Lower leg skin (tissue), 4 donors: Measurements from ENCODE around the gene MYO10. TPM values are rescaled to one million over a fixed set of nuclear protein-coding genes. Genes with fewer than 3 reads are reported as not detected.

Experiments used
- DNase-seq, 2 donors: peaks; one replicate each; pipeline ENCODE4 v3.0.0-alpha.2; 2019; ENCODE audit warnings: low spot score in 2 of 2
- H3K4me3 ChIP-seq: fragments of 200-600 bp; sonication (generic); 2 replicates; pipeline ENCODE4 v1.5.1; 2017; ENCODE audit warnings: mild to moderate bottlenecking, low read depth; ENCODE audit not compliant: poor library complexity, severe bottlenecking
- CTCF ChIP-seq, 3 donors: fragments of 450-650 bp; IDR thresholded peaks; one replicate each; pipeline ENCODE4 v1.5.1; 2016; ENCODE audit warnings: antibody characterized with exemption in 3 of 3, mild to moderate bottlenecking in 3 of 3, moderate library complexity in 2 of 3
- POLR2A ChIP-seq, 2 donors: fragments of 450-650 bp; IDR thresholded peaks; one replicate each; pipeline ENCODE4 v1.6.1; 2016 to 2017; ENCODE audit warnings: antibody characterized with exemption in 2 of 2, mild to moderate bottlenecking in 1 of 2, moderate library complexity in 1 of 2
- WGBS, 2 donors: methylation state at CpG; one replicate each; pipeline ENCODE4 v1.1.5; 2018; 5-methylcytosine and 5-hydroxymethylcytosine counted together
- intact Hi-C: fragments of 100-400 bp; cut with DNase I; formaldehyde crosslinking; loops from one replicate; pipeline ENCODE4 v1.15.0; 2023; ENCODE audit warnings: low total_unique reads
- total RNA-seq, 4 donors: library from RNA; depleted of rRNA; stranded (reverse); fragments of >200 nt; gene quantifications; one replicate each; pipeline ENCODE4 v1.1.0, GENCODE V29; 2016

The MYO10 gene
- total RNA-seq, 4 donors from 2014 or later = 34.7 to 57.4 (median 47.3) TPM

GRCh38 chr5:16912080-16912479, 24.0 kb downstream of the MYO10 start:
- WGBS, 2 donors = 74 to 96% methylated on average over 6 of the region's 6 CpGs
- H3K4me3 ChIP-seq = no peak overlapping the region
- no peak for DNase-seq
- intact Hi-C loops = no loop called here
- TF ChIP-seq POLR2A (IDR thresholded peaks at IDR 0.05) (no peak), CTCF (IDR thresholded peaks at IDR 0.05) (no peak)

GRCh38 chr5:16909464-16909863, 26.6 kb downstream of the MYO10 start:
- 77 to 81% methylated on average over 7 of the region's 7 CpGs for WGBS, 2 donors
- no peak overlapping the region for H3K4me3 ChIP-seq
- no peak for TF ChIP-seq POLR2A (IDR thresholded peaks at IDR 0.05)
- no peak for TF ChIP-seq CTCF (IDR thresholded peaks at IDR 0.05)
- DNase-seq = no peak
- intact Hi-C loops = no loop called here

GRCh38 chr5:16907270-16907669, 28.8 kb downstream of the MYO10 start:
- intact Hi-C loops = no loop called here
- TF ChIP-seq CTCF (IDR thresholded peaks at IDR 0.05) (no peak), POLR2A (IDR thresholded peaks at IDR 0.05) (no peak)

GRCh38 chr5:16906255-16906654, 29.8 kb downstream of the MYO10 start:
- TF ChIP-seq CTCF (IDR thresholded peaks at IDR 0.05) (no peak), POLR2A (IDR thresholded peaks at IDR 0.05) (no peak)
- WGBS, 2 donors = 82 to 94% methylated on average over 4 of the region's 4 CpGs
- DNase-seq = no peak
- intact Hi-C loops = no loop called here
- no peak overlapping the region for H3K4me3 ChIP-seq

More at GRCh38 chr5:16907270-16907669, 28.8 kb downstream of the MYO10 start:
- H3K4me3 ChIP-seq = no peak overlapping the region
- DNase-seq = no peak
- WGBS, 2 donors = 69 to 70% methylated on average over 4 of the region's 4 CpGs

GRCh38 chr5:16903480-16904300, 32.4 kb downstream of the MYO10 start:
- WGBS, 2 donors = 90 to 91% methylated on average over 7 of the region's 7 CpGs
- no peak for TF ChIP-seq CTCF (IDR thresholded peaks at IDR 0.05)
- TF ChIP-seq POLR2A (IDR thresholded peaks at IDR 0.05) = no peak
- DNase-seq = no peak
- intact Hi-C loops = no loop called here
- no peak overlapping the region for H3K4me3 ChIP-seq
